Ishikawa (cell line): ENCODE results near the gene OR51A2.

Source experiments
- CEBPB ChIP-seq: IDR thresholded peaks from 2 replicates; pipeline ENCODE4 v1.6.1; 2012
- CREB1 ChIP-seq: IDR thresholded peaks from 2 replicates; pipeline ENCODE4 v1.6.1; 2012; ENCODE audit warnings: low read depth
- EGR1 ChIP-seq: IDR thresholded peaks from 2 replicates; pipeline ENCODE4 v1.6.1; 2012
- EP300 ChIP-seq: IDR thresholded peaks from 2 replicates; pipeline ENCODE4 v1.6.1; 2012; ENCODE audit warnings: borderline replicate concordance
- FOXM1 ChIP-seq: IDR thresholded peaks from 2 replicates; pipeline ENCODE4 v1.6.1; 2012; ENCODE audit warnings: low read depth, borderline replicate concordance
- MAX ChIP-seq: IDR thresholded peaks from 2 replicates; pipeline ENCODE4 v1.6.1; 2012
- NFIC ChIP-seq: IDR thresholded peaks from 2 replicates; pipeline ENCODE4 v1.6.1; 2012
- RAD21 ChIP-seq: IDR thresholded peaks from 2 replicates; pipeline ENCODE4 v1.6.1; 2012; ENCODE audit warnings: low read depth
- REST ChIP-seq: IDR thresholded peaks from 2 replicates; pipeline ENCODE4 v1.6.1; 2012; ENCODE audit warnings: low read depth, mild to moderate bottlenecking
- TAF1 ChIP-seq: IDR thresholded peaks from 2 replicates; pipeline ENCODE4 v1.6.1; 2012; ENCODE audit warnings: low read depth, mild to moderate bottlenecking
- TCF12 ChIP-seq: IDR thresholded peaks from 2 replicates; pipeline ENCODE4 v1.6.1; 2012; ENCODE audit warnings: low read depth
- TEAD4 ChIP-seq: IDR thresholded peaks from 2 replicates; pipeline ENCODE4 v1.6.1; 2012
- USF1 ChIP-seq: IDR thresholded peaks from 2 replicates; pipeline ENCODE4 v1.6.1; 2012
- YY1 ChIP-seq: IDR thresholded peaks from 2 replicates; pipeline ENCODE4 v1.6.1; 2012; ENCODE audit warnings: low read depth

- TF ChIP-seq FOXM1: no peak
- no peak for TF ChIP-seq YY1
- no peak for TF ChIP-seq EP300
- no peak for TF ChIP-seq REST
- TF ChIP-seq MAX: no peak
- no peak for TF ChIP-seq RAD21
- no peak for TF ChIP-seq TAF1
- TF ChIP-seq USF1: no peak
- TF ChIP-seq NFIC: no peak
- TF ChIP-seq CREB1: no peak
- TF ChIP-seq CEBPB: no peak
- no peak for TF ChIP-seq TEAD4
- no peak for TF ChIP-seq EGR1
- no peak for TF ChIP-seq TCF12
Observed at GRCh38 chr11:4994551-4994950, 39.0 kb upstream of the OR51A2 start, which contains the start of gene OR51L1.
